Lung (tissue), 12 donors: ENCODE measurements around the gene ASTN2. TPM values are rescaled to one million over a fixed set of nuclear protein-coding genes. Genes with fewer than 3 reads are reported as not detected.

ENCODE experiments used
- ATAC-seq: fragments of 200-7000 bp; cut with Tn5 transposase; one replicate; pipeline ENCODE4 v1.9.1; 2020; ENCODE audit warnings: moderate number of reproducible peaks; ENCODE audit not compliant: insufficient read depth, low FRiP score
- DNase-seq, 3 donors: peaks; one replicate each; pipeline ENCODE4 v3.0.0-alpha.2; 2013 to 2017
- H3K27ac ChIP-seq, 2 donors: one replicate each; pipeline ENCODE4 v1.5.1; 2013; ENCODE audit warnings: mild to moderate bottlenecking in 2 of 2, moderate library complexity in 2 of 2, control low read depth in 1 of 2, inconsistent platforms in 1 of 2, low read depth in 1 of 2, low read length in 1 of 2
- H3K27me3 ChIP-seq, 3 donors: one replicate each; pipeline ENCODE4 v1.5.1; 2013; ENCODE audit warnings: low read length in 2 of 3; ENCODE audit not compliant: control insufficient read depth in 3 of 3, insufficient read depth in 3 of 3
- H3K36me3 ChIP-seq, 4 donors: one replicate each; pipeline ENCODE4 v1.5.1; 2013; ENCODE audit warnings: low read length in 4 of 4, mild to moderate bottlenecking in 1 of 4, moderate library complexity in 1 of 4; ENCODE audit not compliant: control insufficient read depth in 4 of 4, insufficient read depth in 4 of 4
- H3K4me1 ChIP-seq, 5 donors: one replicate each; pipeline ENCODE4 v1.5.1; 2013; ENCODE audit warnings: low read length in 5 of 5, mild to moderate bottlenecking in 2 of 5, moderate library complexity in 1 of 5; ENCODE audit not compliant: control insufficient read depth in 5 of 5, insufficient read depth in 5 of 5
- H3K4me3 ChIP-seq: one replicate; pipeline ENCODE4 v1.5.1; 2013; ENCODE audit warnings: mild to moderate bottlenecking, control low read depth, moderate library complexity
- H3K9ac ChIP-seq, 2 donors: one replicate each; pipeline ENCODE4 v1.5.1; 2013; ENCODE audit warnings: low read length in 2 of 2, control low read depth in 1 of 2; ENCODE audit not compliant: insufficient read depth in 1 of 2
- H3K9me3 ChIP-seq, 4 donors: one replicate each; pipeline ENCODE4 v1.5.1; 2013; ENCODE audit warnings: low read length in 3 of 4, mild to moderate bottlenecking in 1 of 4, moderate library complexity in 1 of 4; ENCODE audit not compliant: control insufficient read depth in 4 of 4, insufficient read depth in 3 of 4
- CTCF ChIP-seq: IDR thresholded peaks from 2 replicates; pipeline ENCODE4 v1.5.1; 2012; ENCODE audit warnings: mild to moderate bottlenecking; ENCODE audit errors: control extremely low read depth, extremely low read depth
- WGBS, 2 donors: extraction: QIAGEN DNeasy Blood & Tissue Kit; methylation state at CpG; one replicate each; pipeline ENCODE4 v1.1.7; 2013; 5-methylcytosine and 5-hydroxymethylcytosine counted together
- polyA plus RNA-seq, 2 donors: library from polyadenylated mRNA; stranded (reverse); fragments of 200-250 nt; gene quantifications; one replicate each; pipeline ENCODE4 v1.2.1, GENCODE V29; 2013
- total RNA-seq, 2 donors: library from RNA; depleted of rRNA in 1 of 2; stranded (reverse); fragments of >200 nt in 1 of 2; gene quantifications; one replicate each; pipeline ENCODE4 v1.2.1, GENCODE V29; 2014 to 2021
- donor health status: control.
- donor health status: control.
- donor health status: Bipolar disorder and iron deficiency.
- donor health status: healthy.
- donor health status: DM: yes; HTN: yes; CAD: no.

Gene ASTN2
- total and polyA plus RNA-seq, 4 donors, result 1.4 to 7.0 (median 3.3) TPM

- H3K27ac ChIP-seq, result no peak overlapping the region
- H3K27me3 ChIP-seq, result no peaks in the 10 kb centered on the region
- DNase-seq, result no peak
- TF ChIP-seq CTCF, result no peak
- H3K9me3 ChIP-seq, result peaks cover 0 to 2% (median 0%) of the 10 kb centered on the region in 4 donors
- H3K4me1 ChIP-seq, result no peaks in the 10 kb centered on the region
- no peak overlapping the region for H3K4me3 ChIP-seq
- WGBS, 2 donors, result 76 to 85% methylated on average over 2 of the region's 2 CpGs
- ATAC-seq, result no peak
- no peak overlapping the region for H3K9ac ChIP-seq
- H3K36me3 ChIP-seq, result no peaks in the 10 kb centered on the region
These were observed 334.0 kb downstream of the ASTN2 start for GRCh38 chr9:117080765-117081390.

- H3K36me3 ChIP-seq, result no peaks in the 10 kb centered on the region
- no peaks in the 10 kb centered on the region for H3K9me3 ChIP-seq
- ATAC-seq (no peak), DNase-seq (no peak)
- WGBS, 2 donors, result 75 to 83% methylated on average over 8 of the region's 8 CpGs
- no peak overlapping the region for H3K9ac ChIP-seq
- no peak overlapping the region for H3K27ac ChIP-seq
- H3K4me1 ChIP-seq, result no peaks in the 10 kb centered on the region
- H3K4me3 ChIP-seq, result no peak overlapping the region
- no peaks in the 10 kb centered on the region for H3K27me3 ChIP-seq
- no peak for TF ChIP-seq CTCF
These were observed 338.1 kb downstream of the ASTN2 start for GRCh38 chr9:117076571-117077290.

GRCh38 chr9:117075636-117076035, 339.2 kb downstream of the ASTN2 start:
- no peaks in the 10 kb centered on the region for H3K27me3 ChIP-seq
- no peak overlapping the region for H3K9ac ChIP-seq
- no peaks in the 10 kb centered on the region for H3K4me1 ChIP-seq
- ATAC-seq (no peak), DNase-seq (no peak)
- H3K4me3 ChIP-seq, result no peak overlapping the region
- no peak overlapping the region for H3K27ac ChIP-seq
- no peaks in the 10 kb centered on the region for H3K9me3 ChIP-seq
- TF ChIP-seq CTCF, result no peak
- no peaks in the 10 kb centered on the region for H3K36me3 ChIP-seq
